Ammon's horn (tissue), 1 donor: Measurements from ENCODE around the gene CRNKL1.

Experiments used
- DNase-seq: peaks from one replicate; pipeline ENCODE4 v3.0.0-alpha.2; 2016; ENCODE audit warnings: low spot score

Gene CRNKL1

DNA sequence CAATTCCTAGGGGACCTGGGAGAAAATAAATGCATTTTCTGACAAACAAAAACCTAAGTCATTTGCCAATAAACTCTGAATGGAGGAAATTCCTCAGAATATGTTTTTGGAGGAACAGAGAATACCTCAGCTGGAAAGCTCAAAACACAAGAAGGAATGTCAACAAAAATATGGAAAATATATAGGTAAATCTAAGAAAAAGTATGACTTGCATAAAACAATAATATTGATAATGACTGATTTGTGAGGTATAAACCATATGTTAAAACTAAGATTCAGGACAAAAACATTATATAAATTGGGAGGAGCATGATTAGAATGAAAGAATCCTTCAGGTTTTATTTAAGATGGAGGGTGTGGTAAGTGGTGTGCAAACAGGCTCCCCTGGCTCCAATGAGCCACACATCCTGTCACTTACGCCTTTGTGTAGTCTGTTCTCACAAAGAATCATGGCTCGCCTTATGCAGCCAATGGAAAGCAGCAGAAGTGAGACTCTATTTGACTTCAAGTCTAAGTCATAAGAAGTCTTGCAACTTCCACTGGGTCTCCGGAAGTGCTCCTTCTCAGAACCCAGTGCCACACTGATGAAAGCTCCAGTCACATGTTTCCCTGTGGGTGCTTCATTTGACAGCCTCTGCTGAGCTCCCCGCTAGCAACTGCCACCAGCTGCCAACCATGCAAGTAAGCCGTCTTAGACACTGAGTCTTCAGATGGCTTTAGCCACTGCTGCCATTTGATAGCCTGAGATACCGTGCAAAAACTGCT is 8.2 kb upstream of the CRNKL1 start:
- DNase-seq: no peak

DNA sequence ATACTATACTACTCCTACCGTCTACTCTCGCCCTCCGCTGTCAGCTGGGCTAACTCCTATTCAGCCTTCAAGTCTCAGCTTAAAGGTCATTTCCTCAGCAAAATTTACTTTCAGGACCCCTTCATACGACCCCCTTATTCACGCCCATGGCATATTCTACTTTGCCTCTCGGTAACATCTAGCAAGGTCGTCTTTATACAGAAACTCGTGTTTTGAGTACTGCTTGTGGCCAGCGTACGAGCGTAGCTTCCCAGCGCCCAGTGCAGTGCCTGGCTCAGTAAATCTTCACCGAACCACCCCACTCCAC is 546 bp downstream of the CRNKL1 start:
- DNase-seq: no peak

DNA sequence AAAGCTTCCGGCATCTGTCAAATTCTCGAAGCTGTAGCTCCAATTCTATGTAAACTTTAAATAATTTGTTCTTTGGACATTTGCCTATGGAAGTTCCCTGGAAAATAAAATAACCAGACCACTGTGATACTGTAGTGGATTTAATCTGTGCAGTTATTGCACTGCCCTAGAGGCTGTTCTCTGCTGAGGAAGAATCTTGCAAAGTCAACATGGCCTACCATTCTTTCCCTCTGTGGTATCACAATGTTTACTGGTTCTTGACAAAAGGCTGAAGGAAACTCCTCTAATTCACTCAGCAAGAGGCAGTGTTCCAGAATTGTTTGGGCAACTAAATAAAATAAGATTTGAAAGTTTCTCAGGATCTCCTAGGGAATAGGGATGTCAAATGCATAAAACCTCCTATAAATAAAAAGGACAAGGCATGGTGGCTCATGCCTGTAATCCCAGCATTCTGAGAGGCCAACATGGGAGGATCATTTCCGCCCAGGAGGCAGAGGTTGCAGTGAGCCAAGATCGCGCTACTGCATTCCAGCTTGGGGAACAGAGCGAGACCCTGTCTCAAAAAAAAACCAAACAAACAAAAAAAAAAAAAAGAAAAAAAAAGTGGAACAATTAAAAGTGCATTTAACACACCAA is 12.4 kb downstream of the CRNKL1 start:
- no peak for DNase-seq

DNA sequence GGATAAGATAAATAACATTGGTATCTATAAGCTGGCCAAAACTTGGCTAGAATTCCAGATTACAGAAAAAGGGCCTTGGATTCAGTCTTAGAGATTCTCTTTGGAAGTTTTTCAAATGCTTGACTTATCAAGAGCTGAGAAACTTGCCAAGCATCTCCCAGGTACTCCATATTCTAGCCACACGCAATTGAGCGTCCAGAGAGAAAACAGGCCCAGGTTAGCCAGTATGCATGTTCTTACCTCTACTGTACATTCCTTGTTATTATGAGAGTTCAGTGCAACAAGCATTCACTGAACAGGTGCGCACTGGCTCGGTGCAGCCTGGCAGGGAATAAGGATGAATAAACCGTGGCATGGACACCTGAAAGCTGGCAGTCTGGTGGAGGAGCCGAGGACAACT is 13.7 kb downstream of the CRNKL1 start:
- no peak for DNase-seq

DNA sequence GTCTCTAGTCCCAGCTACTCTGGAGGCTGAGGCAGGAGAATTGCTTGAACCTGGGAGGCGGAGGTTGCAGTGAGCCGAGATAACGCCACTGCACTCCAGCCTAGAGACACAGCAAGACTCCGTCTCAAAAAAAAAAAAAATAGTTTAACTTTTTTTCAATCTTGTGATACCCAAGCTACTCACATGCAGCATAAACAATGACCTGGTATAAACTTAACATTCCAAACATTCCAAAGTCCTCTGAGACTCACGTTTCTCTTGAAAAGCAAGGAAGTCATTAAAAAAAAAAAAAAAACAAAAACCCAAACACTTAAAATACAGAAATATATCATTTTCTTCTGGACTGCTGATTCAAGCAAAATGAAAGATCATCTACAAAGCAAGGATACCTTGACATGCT is 14.3 kb downstream of the CRNKL1 start:
- DNase-seq: no peak

DNA sequence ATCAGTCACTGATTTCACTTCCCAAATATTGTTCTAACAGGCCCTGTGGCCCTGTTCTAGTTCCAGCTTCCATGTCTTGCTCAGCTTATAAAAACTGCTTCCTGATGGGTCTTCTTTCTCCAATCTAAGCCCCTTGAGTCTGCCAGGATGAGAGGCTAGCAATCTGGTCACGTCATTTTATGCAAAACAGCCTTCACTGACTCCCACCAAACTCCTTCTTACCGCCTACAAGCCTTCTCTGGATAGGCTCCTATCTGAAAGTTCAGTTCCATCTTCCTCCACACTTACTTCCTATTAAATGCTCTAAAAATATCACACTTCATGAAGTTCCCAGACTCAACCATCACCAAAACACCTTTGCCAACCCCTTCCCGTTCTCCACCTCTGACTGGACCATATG is 15.5 kb downstream of the CRNKL1 start:
- DNase-seq: no peak

DNA sequence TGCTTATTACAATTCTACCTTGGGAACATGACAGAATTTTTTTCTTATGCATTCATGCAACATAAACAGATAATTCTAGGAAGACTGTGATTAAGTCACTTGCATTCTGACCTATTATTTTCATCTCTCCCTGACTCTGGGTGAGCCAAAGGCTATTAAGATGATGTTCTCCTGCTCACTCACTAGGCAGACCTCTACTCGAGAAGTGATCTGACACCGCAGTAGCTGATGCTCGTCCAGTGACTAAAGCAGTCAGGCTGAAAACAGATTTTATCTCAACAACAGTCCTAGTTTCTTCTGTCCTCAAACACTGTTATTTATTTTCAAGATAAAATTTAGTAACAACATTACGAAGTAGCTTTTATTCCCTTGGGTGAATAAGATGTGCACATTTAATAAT is 17.8 kb downstream of the CRNKL1 start:
- no peak for DNase-seq

DNA sequence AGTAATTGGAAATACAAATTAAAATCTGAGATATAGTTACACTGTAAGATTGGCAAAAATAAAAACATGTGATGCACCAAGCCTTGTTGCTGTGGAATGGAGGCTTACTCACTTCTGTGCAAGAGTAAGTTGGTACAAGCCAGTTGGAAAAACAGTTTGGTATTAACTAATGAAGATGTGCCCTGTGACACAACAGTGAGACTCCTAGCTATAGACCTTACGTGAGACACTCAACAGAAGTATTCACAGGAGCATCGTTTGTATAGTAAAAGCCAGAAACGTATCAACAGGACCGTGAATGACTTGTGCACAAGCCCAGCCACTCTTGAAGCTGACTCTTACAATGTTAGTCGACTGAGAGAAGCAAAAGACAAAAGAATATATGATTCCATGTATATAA is 20.5 kb downstream of the CRNKL1 start:
- DNase-seq: no peak

DNA sequence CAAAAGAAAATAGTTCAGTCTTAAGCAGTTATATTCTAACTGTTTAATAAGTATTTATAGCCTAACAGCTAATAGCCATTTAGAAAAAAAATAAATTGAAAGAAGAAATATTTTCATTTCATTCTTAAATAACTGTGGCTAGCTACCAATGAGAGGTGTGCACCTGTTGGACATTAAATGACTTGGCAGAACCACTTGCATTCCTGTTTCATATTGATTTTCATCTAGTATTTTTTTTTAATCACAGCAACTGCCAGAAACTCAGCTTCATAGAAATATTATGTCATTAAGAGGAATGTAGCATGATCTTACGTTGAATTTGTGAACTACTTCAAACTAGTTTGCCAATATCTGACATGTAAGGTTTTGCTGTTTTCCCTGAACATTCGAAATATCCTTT is 25.0 kb downstream of the CRNKL1 start:
- DNase-seq: no peak

DNA sequence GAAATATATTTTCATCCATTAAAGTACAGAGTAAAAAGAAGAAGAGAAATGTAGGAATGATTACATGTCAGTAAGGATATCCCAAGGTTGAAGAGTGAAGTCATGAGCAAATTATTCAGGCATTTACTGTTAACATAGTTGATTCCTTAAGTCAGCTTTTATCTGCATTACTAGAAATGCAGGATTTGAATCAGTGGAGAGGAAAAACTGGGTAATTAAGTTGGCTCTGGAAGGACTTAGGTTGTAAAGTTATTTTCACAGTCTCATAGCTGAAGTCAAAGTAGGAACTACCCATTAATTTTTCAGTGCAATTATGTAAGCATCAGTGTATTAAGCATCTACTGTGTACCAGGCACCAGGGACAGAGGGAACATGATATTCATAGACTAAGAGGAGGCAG is 27.3 kb downstream of the CRNKL1 start:
- no peak for DNase-seq

DNA sequence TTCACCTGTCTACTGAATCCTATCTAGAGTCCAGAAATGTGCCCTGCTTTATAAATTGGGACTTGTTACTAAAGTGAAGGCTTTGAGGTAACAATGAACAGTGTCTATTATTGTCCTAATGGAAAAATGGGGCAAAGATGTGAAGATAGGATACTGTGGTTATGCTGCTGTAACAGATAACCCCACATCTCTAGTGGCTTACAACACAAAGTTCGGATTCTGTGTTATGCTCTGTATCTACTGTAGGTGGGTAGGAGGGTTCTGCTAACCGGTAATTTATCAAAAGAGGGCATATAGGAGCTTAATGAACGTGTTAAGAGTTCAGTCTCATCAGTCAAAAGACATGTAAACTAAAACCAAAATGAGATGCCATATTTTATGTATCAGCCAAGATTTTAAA is 28.9 kb downstream of the CRNKL1 start:
- no peak for DNase-seq

DNA sequence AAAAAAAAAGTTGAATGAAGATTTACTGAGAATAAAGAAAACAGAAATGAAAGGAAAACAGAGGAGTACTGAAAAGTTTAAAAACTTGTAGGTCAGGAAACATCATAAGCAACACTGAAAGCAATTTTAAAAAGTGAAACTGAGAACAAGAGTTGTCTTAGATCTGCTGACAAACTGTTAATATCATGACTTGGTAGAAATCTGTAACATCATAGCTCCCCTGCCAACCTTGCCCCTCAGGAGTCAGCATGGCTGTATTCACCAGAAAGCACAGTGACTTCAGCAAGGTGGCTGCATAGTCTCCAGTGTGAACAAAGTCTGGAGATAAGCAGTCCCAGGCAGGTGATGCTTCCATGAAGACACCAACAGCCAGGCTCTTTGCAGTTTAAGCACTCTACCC is 29.8 kb downstream of the CRNKL1 start:
- no peak for DNase-seq

DNA sequence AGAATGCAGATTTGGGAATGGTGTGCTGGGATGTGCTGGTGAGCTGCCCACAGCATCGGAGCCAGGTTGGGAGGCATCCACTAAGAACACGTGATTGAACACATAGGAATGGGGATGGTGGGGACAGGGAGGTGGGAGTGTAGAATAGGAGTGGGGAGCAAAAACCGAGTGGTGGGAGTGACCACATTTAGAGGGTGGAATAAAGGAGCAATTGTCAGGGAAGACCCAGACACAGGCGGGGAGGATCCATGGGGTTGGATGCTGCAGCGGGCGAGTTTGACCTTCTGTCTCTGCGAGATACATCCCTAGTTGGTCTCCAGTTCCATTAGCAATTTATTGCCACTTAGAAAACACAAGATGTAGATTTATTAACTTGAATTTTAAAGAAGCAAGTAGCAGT is 30.4 kb downstream of the CRNKL1 start:
- DNase-seq: no peak

DNA sequence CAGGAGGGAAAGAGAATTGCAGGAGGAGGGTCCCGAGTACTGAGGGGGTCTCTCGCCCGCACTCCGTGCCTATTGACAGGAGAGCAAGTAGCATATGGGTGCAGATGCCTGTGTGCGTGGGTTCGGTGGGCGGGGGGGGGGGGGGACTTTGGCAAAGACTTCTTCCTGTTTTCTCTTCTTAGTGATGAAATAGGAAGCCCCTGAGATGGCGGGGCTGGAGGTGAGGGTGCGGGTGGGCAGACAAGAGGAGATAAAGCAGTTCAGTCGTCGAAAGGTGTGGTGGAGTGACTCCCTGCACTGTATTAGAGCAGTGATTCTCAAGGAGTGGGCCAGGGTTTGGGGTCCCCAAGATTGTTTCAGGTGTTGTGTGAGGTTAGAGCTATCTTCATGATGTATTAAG is 31.4 kb downstream of the CRNKL1 start:
- DNase-seq: no peak

DNA sequence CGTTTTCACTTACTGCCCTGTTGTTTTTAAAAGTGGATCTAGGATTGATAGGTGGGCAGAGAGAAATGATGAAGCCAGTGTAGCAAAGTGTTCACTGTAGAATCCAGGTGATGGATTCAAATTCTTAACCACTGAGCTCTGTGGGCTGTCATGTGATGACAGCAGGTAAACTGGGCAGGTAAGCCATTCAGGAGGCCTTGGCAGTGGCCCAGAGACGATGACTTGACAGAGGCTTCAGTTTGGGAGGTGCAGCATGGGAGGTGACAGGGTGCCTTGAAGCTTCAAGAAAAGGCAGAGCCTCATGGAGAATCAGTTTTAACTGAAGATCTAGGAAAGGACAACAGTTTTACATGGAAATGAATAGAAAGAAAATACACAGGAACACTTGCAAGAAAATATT is 33.1 kb downstream of the CRNKL1 start:
- no peak for DNase-seq

DNA sequence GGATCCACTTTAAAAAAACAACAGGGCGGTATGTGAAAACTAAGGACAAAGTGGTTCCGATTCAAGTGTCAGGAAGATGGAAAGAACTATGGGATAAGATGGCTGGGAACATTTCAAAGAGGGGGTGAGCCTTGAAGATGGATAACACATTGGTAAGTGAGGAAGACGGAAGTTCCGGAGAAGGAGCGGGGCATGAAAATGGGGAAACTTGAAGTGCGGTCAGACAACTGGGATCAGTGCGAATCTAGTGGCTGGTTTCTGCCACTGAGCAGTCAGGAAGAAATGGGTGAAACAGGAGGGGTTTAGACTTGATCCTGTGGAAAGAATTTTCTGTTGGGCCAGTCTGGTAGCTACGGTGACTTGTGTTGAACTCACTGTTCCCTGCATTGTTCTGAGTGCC is 33.9 kb downstream of the CRNKL1 start:
- DNase-seq: no peak

DNA sequence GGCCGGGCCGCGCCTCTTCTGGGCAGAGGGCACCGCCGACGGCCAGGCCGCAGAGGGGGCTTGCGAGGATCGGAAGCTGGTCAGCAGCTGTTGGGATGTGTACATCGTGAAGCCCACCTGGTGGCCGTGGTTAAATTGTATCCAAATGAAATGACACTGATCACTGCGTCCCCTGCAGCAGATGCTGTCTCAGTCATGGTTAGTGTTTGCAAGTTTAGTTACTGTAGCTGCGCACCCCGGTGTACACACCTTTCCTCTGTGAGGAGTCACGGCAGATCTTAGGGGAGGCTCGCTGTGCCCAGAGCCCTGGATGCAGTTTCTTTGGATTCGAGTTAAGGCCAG is 34.5 kb downstream of the CRNKL1 start:
- DNase-seq: no peak

DNA sequence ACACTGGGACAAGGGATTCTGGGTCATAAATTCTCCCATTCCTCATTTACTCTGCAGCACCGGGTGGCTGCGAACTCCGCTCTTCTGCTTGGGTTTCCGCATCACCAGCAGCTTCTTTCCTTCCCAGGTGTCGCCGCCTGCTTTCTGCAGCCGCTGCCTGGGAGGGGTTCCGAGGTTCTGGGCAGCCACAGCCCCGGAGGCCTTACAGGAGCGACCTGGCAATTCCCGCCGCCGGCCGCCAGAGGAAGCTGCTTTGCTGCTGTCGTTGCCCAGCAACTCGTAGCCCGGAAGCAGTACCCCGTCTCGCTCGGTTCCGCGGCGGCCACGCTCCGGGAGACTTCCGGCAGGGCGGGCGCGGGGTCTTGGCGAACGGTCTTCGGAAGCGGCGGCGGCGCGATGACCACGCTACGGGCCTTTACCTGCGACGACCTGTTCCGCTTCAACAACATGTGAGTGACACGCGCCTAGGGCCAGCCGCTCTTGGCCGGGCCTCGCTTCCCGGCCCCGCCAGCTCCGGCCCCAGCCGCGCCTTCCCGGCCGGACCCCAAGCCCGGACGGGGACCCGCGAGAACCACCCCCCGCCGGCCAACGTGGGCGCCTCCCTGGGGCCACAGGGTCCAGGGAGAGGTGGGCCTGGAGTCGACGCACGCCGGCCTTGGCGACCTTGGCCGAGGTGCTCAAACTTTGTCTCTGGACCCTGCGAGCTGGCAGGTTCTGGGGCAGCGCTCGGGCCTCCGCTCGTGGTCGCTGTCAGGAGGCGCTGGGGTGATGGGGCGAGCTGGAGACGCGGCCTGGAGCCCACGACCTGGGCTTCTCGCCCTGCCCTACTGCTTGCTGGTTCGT is 35.0 kb downstream of the CRNKL1 start, which contains the start of gene NAA20:
NAA20 (plus strand) TSS at position 362 of the 843 bp plus-strand sequence; CDS start at position 397, 35 bp downstream.
- DNase-seq: peak; percentile 97

DNA sequence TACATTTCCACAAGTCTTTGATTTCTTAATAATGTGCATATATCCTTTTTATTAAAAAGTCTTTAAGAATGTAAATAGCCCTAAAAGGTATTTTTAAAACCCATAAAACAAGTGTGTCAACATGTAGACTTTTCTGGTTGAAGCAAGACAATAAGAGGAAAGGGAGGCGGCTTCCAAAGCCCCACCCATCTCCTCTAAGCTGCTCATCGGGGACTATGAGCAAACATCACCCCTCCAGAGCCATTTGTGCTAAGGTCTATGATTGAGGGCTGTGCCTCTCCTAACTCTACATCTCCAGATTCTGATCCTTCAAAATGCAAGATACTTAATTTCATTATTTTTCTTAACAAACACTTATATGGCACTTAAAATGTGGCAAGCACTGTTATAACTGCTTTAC is 37.6 kb downstream of the CRNKL1 start:
- DNase-seq: no peak

DNA sequence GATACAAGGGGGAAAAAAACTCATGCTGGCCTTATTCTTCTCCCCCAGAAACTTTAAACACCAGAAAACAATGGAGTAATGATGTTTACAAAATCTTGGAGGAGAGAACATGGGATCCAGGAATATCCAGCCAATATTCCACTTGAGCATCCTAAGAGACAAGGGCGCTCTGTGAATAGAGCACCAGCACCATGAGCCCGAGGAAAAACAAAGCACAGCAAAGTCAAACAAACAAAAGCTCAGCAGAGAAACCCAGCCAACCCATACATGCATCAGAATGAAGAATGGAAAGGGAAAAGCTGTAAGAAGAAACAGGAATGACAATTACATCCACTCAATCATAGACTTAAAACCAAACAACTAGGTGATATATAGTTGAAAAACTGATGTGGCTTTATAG is 39.7 kb downstream of the CRNKL1 start:
- peak; percentile 77 for DNase-seq

DNA sequence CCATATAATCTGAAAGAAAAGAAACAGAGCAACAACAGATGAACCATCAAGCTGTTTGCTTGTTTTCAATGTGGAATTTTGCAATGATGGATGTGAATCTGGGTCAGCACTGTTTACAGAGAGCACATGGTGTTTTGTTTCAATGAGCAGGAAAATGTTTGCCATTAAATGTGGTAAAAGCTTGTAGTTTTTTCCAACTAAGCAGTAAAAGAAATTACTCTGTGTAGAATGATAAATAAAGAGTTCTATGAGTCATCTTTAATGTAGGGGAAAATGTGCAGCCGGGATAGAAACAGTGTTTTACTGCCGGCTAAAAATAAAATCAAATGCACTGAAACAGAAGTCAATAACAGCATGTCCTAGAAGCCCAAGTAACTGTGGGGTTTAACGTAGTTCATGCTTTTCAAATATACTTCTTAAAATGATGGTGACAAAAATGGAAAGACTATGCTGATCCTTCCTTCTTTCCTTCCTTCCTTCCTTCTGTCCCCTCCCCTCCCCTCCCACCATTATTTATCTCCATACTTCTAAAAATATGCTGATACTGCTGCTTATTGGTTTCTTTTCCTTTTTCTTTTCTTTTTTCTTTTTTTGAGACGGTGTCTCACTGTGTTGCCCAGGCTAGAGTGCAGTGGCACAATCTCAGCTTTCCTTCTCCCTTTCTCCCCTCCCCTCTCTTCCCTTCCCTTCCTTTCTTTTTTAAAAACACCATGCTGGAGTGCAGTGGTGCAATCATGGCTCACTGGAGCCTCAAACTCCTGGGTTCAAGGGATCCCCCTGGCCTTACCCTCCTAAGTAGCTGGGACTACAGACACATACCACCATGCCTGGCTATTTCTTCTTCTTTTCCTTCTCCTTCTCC is 41.4 kb downstream of the CRNKL1 start:
- DNase-seq: peak; percentile 68

DNA sequence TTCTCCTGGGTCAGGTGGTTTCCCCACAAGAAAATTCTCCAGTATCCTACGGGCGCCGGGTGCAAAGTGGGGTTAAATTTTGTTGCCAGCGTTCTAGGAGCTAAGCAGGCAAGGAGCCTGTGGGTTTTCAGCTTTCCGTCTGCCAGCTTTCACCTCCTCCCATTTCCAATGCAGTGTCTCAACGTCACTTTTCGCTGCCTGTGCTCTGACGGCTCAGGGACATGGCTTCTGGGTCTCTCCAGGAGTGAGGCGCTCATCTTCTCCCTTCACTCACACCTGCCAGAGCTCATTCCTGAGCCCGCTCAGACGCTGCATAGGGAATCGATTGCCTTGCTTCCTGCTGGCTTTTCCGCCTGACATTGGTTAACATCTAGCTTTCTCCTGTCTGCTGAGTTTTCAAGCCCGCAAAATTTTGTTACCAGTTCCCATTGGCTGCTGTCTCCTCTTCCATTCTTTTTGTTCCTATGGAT is 42.4 kb downstream of the CRNKL1 start:
- DNase-seq: peak; percentile 73
